Aorta (tissue), 5 donors: ENCODE measurements around the gene DPP4. TPM values are rescaled to one million over a fixed set of nuclear protein-coding genes. Genes with fewer than 3 reads are reported as not detected.

Source experiments
- ATAC-seq: fragments of 200-7000 bp; cut with Tn5 transposase; one replicate; pipeline ENCODE4 v1.9.1; 2022; ENCODE audit warnings: moderate library complexity; ENCODE audit not compliant: low FRiP score
- DNase-seq, 2 donors: peaks; one replicate each; pipeline ENCODE4 v3.0.0-alpha.2; 2020
- H3K27ac ChIP-seq, 2 donors: one replicate each; pipeline ENCODE4 v1.5.1; 2013; ENCODE audit warnings: low read length in 2 of 2, mild to moderate bottlenecking in 2 of 2, moderate library complexity in 2 of 2, control low read depth in 1 of 2, inconsistent platforms in 1 of 2, low read depth in 1 of 2
- H3K27me3 ChIP-seq, 2 donors: one replicate each; pipeline ENCODE4 v1.6.1; 2013; ENCODE audit warnings: control low read depth in 1 of 2, low read length in 1 of 2, mild to moderate bottlenecking in 1 of 2, moderate library complexity in 1 of 2; ENCODE audit not compliant: insufficient read depth in 2 of 2, control insufficient read depth in 1 of 2
- H3K36me3 ChIP-seq, 2 donors: one replicate each; pipeline ENCODE4 v1.6.1; 2013; ENCODE audit warnings: control low read depth in 1 of 2, low read length in 1 of 2, mild to moderate bottlenecking in 1 of 2; ENCODE audit not compliant: insufficient read depth in 2 of 2, control insufficient read depth in 1 of 2
- H3K4me1 ChIP-seq, 2 donors: one replicate each; pipeline ENCODE4 v1.6.1; 2013; ENCODE audit warnings: low read length in 2 of 2, control low read depth in 1 of 2, mild to moderate bottlenecking in 1 of 2, moderate library complexity in 1 of 2; ENCODE audit not compliant: insufficient read depth in 2 of 2, control insufficient read depth in 1 of 2
- H3K4me3 ChIP-seq, 2 donors: one replicate each; pipeline ENCODE4 v1.5.1; 2013; ENCODE audit warnings: low read length in 2 of 2, control low read depth in 1 of 2, mild to moderate bottlenecking in 1 of 2
- H3K9me3 ChIP-seq: one replicate; pipeline ENCODE4 v1.6.1; 2013; ENCODE audit warnings: mild to moderate bottlenecking, low read length; ENCODE audit not compliant: control insufficient read depth
- WGBS, 2 donors: extraction: QIAGEN DNeasy Blood & Tissue Kit; methylation state at CpG; one replicate each; pipeline ENCODE4 v1.1.7; 2013; 5-methylcytosine and 5-hydroxymethylcytosine counted together
- intact Hi-C, 2 donors: fragments of 100-400 bp; cut with DNase I; formaldehyde crosslinking; loops; one replicate each; pipeline versions ENCODE4 v1.14.2 to v1.15.0; 2022
- polyA plus RNA-seq, 2 donors: library from polyadenylated mRNA; stranded (reverse); fragments of 200-250 nt; gene quantifications; one replicate each; pipeline ENCODE4 v1.2.3, GENCODE V29; 2013
- total RNA-seq, 2 donors: library from RNA; stranded (reverse); fragmentation: NEBNext Ultra II Directional; extraction: Animal tissue kit (Norgen Biotek cat#: 25700); gene quantifications; one replicate each; pipeline ENCODE4 v1.2.1, GENCODE V29; 2021
- donor health status: healthy with polysubstance abuse.
- donor health status: Bipolar disorder and iron deficiency.
- donor health status: DM: no; HTN: no; CAD: no.
- donor health status: DM: no; HTN: no; CAD: no.
- donor health status: DM: yes; HTN: yes; CAD: no.

The DPP4 gene
- total and polyA plus RNA-seq, 4 donors, result 0.20 to 4.1 (median 3.6) TPM

GRCh38 chr2:162009543-162009942 lies 64.5 kb downstream of the DPP4 start:
- no peak overlapping the region for H3K27ac ChIP-seq
- no peak for DNase-seq
- no peaks in the 10 kb centered on the region for H3K4me1 ChIP-seq
- ATAC-seq, result no peak
- 0 to 27% methylated on average over 2 of the region's 2 CpGs for WGBS, 2 donors
- no peak overlapping the region for H3K4me3 ChIP-seq
- intact Hi-C loops, result loop anchor here (2.0 to 5.0 kb wide), 2 partner anchors 113 to 115 kb away; no protein-coding TSS in a partner anchor
- no peaks in the 10 kb centered on the region for H3K9me3 ChIP-seq
- no peaks in the 10 kb centered on the region for H3K27me3 ChIP-seq
- H3K36me3 ChIP-seq, result no peaks in the 10 kb centered on the region

GRCh38 chr2:162007447-162008040 lies 66.5 kb downstream of the DPP4 start:
- no peak overlapping the region for H3K27ac ChIP-seq
- ATAC-seq, result no peak
- no peaks in the 10 kb centered on the region for H3K36me3 ChIP-seq
- H3K9me3 ChIP-seq, result no peaks in the 10 kb centered on the region
- intact Hi-C loops, result loop anchor here (2.0 to 5.0 kb wide), 2 partner anchors 115 to 117 kb away; no protein-coding TSS in a partner anchor
- DNase-seq, result no peak
- H3K4me1 ChIP-seq, result no peaks in the 10 kb centered on the region
- WGBS, 2 donors, result 64 to 77% methylated on average over 3 of the region's 3 CpGs
- no peaks in the 10 kb centered on the region for H3K27me3 ChIP-seq
- H3K4me3 ChIP-seq, result no peak overlapping the region

GRCh38 chr2:162006337-162006736 lies 67.7 kb downstream of the DPP4 start:
- Histone ChIP-seq H3K27me3 (no peaks in the 10 kb centered on the region), H3K36me3 (no peaks in the 10 kb centered on the region), H3K4me3 (no peak overlapping the region), H3K4me1 (no peaks in the 10 kb centered on the region), H3K9me3 (no peaks in the 10 kb centered on the region), H3K27ac (no peak overlapping the region)
- no peak for ATAC-seq
- DNase-seq, result no peak
- intact Hi-C loops, result loop anchor here in 1 of 2 donors (5.0 kb wide), 1 partner anchor 116 kb away; no protein-coding TSS in a partner anchor

GRCh38 chr2:162004031-162004430 lies 70.0 kb downstream of the DPP4 start:
- WGBS, 2 donors, result 75 to 78% methylated on average over 3 of the region's 3 CpGs
- no peak for ATAC-seq

GRCh38 chr2:162002623-162003235 lies 71.3 kb downstream of the DPP4 start:
- Histone ChIP-seq H3K36me3 (no peaks in the 10 kb centered on the region), H3K4me3 (no peak overlapping the region), H3K9me3 (no peaks in the 10 kb centered on the region), H3K27ac (no peak overlapping the region), H3K4me1 (no peaks in the 10 kb centered on the region), H3K27me3 (peaks cover 0 to 2% of the 10 kb centered on the region in 2 donors)
- intact Hi-C loops, result no loop called here
- ATAC-seq (no peak), DNase-seq (no peak)
- 42 to 46% methylated on average over 7 of the region's 7 CpGs for WGBS, 2 donors

More at GRCh38 chr2:162004031-162004430, 70.0 kb downstream of the DPP4 start:
- intact Hi-C loops, result no loop called here
- Histone ChIP-seq H3K27me3 (peaks cover 0 to 2% of the 10 kb centered on the region in 2 donors), H3K4me1 (no peaks in the 10 kb centered on the region), H3K4me3 (no peak overlapping the region), H3K9me3 (no peaks in the 10 kb centered on the region), H3K27ac (no peak overlapping the region), H3K36me3 (no peaks in the 10 kb centered on the region)
- DNase-seq, result no peak

GRCh38 chr2:162000431-162000830 lies 73.6 kb downstream of the DPP4 start:
- ATAC-seq, result no peak
- intact Hi-C loops, result no loop called here
- 28 to 36% methylated on average over 1 of the region's 1 CpG for WGBS, 2 donors

GRCh38 chr2:161999321-161999720 lies 74.7 kb downstream of the DPP4 start:
- intact Hi-C loops, result no loop called here
- no peaks in the 10 kb centered on the region for H3K9me3 ChIP-seq
- ATAC-seq, result no peak
- H3K27me3 ChIP-seq, result peaks cover 0 to 2% of the 10 kb centered on the region in 2 donors
- no peak for DNase-seq
- no peaks in the 10 kb centered on the region for H3K36me3 ChIP-seq
- no peaks in the 10 kb centered on the region for H3K4me1 ChIP-seq
- 26% methylated on average over 6 of the region's 6 CpGs for WGBS, 2 donors
- H3K27ac ChIP-seq, result no peak overlapping the region
- no peak overlapping the region for H3K4me3 ChIP-seq

More at GRCh38 chr2:162000431-162000830, 73.6 kb downstream of the DPP4 start:
- H3K4me3 ChIP-seq, result no peak overlapping the region
- no peaks in the 10 kb centered on the region for H3K36me3 ChIP-seq
- H3K27me3 ChIP-seq, result peaks cover 0 to 2% of the 10 kb centered on the region in 2 donors
- H3K27ac ChIP-seq, result no peak overlapping the region
- no peaks in the 10 kb centered on the region for H3K4me1 ChIP-seq
- no peaks in the 10 kb centered on the region for H3K9me3 ChIP-seq
- DNase-seq, result no peak

- H3K36me3 ChIP-seq, result no peaks in the 10 kb centered on the region
- intact Hi-C loops, result no loop called here
- H3K4me1 ChIP-seq, result no peaks in the 10 kb centered on the region
- WGBS, 2 donors, result 63 to 75% methylated on average over 1 of the region's 1 CpG
- H3K9me3 ChIP-seq, result no peaks in the 10 kb centered on the region
- H3K4me3 ChIP-seq, result no peak overlapping the region
- DNase-seq, result no peak
- no peak overlapping the region for H3K27ac ChIP-seq
- no peak for ATAC-seq
- peaks cover 0 to 2% of the 10 kb centered on the region in 2 donors for H3K27me3 ChIP-seq
Measured at GRCh38 chr2:161998857-161999256, 75.2 kb downstream of the DPP4 start.

GRCh38 chr2:161997916-161998471 lies 76.0 kb downstream of the DPP4 start:
- no peak for ATAC-seq

More at GRCh38 chr2:161997916-161998471, 76.0 kb downstream of the DPP4 start:
- H3K36me3 ChIP-seq, result no peaks in the 10 kb centered on the region
- peaks cover 0 to 2% of the 10 kb centered on the region in 2 donors for H3K27me3 ChIP-seq
- H3K4me1 ChIP-seq, result no peaks in the 10 kb centered on the region
- H3K4me3 ChIP-seq, result no peak overlapping the region
- H3K9me3 ChIP-seq, result no peaks in the 10 kb centered on the region
- DNase-seq, result no peak
- 40 to 52% methylated on average over 9 of the region's 9 CpGs for WGBS, 2 donors
- no peak overlapping the region for H3K27ac ChIP-seq
- intact Hi-C loops, result no loop called here
